NCI-H187 treated with DMSO at 0.1 percent for 48 hours (cell line): ENCODE data around the gene MYT1.
"Not testable (repeated sequence)": the region's sequence is repeated elsewhere in the genome, so short reads cannot be mapped to it uniquely, and the experiment has no call there.

Experiments used
- DNase-seq: peaks from one replicate; lab custom pipeline; 2025; lab: John Stamatoyannopoulos, UW

Gene MYT1

DNA sequence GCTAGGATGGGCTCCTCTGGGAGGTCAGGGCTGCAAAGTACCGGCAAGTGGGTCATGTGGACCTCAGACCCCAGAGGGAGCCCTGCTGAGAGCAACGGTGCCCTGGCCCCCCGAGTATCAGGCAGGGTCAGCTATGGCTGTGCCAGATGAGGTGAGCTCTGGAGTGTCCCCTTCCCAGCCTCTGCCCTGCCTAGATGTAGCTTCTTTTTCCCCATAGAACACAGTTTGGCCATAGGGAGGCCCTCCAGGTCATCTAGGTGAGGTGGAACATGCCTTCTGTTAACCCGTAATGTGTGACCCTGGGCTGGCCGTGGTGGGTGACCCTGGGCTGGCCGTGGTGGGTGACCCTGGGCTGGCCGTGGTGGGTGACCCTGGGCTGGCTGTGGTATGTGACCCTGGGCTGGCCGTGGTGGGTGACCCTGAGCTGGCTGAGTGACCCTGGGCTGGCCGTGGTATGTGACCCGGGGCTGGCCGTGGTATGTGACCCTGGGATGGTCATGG lies 70.1 kb downstream of the MYT1 start:
- no peak for DNase-seq

GRCh38 chr20:64234921-64235565 lies 70.8 kb downstream of the MYT1 start:
- not testable (repeated sequence) for DNase-seq

DNA sequence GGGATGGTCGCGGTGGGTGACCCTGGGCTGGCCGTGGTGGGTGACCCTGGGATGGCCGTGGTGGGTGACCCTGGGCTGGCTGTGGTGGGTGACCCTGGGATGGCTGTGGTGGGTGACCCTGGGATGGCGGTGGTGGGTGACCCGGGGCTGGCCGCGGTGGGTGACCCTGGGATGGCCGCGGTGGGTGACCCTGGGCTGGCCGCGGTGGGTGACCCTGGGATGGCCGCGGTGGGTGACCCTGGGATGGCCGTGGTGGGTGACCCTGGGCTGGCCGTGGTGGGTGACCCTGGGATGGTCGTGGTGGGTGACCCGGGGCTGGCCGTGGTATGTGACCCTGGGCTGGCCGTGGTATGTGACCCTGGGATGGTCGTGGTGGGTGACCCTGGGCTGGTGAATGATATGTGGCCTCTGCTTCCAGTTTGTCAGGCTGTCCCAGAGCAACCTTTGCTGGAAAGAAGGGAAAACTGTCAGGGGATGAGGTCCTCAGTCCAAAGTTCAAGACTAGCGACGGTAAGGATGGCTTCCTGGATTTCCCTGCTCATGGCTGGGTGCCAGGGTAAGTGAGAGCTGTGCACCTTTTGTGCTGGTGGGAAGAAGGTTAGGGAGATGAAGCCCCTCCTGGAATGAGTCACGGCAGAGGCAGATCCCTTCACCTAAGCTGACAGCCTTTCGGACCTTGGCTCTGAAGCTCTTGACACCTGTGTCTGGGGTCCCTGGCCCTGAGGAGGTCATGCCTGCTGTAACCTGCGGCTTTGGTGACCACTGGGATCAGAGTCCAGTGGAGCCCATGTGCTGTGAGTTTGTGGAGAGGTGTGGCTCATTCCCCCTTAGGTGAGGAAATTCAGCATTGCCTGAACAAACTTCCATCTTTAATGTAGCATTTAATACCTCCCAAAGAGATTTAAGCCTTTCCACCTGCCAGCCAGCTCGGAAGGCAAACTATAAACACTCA lies 72.2 kb downstream of the MYT1 start:
- no peak for DNase-seq

GRCh38 chr20:64237316-64237715 lies 73.1 kb downstream of the MYT1 start:
- DNase-seq = no peak

GRCh38 chr20:64238115-64238825 lies 74.0 kb downstream of the MYT1 start:
- no peak for DNase-seq

DNA sequence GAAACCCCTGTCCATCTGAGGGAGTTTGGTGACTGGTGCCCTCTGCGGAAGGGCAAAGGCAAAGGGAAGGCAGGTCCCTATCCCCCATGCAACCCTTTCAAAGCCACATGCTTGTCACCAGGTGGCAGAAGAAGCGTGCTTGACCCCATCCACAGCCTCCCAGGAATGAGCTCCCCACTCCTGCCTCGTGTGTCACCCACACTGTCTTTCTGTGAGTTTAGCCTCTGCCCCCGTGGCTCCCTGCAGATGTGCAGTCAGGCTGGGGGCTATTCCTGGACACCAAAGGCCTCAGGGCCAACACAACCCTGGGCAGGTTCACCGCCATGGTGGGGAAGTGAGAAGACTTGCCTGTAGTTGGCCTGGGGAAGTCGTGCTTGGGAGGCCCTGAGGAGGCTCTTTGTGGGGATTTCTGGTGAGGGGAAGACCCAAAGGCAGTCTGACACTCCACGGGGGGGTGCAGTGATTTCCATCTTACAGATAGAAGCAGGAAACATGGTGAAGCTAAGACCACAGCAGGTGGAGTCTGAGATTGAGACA lies 74.7 kb downstream of the MYT1 start:
- DNase-seq = no peak

DNA sequence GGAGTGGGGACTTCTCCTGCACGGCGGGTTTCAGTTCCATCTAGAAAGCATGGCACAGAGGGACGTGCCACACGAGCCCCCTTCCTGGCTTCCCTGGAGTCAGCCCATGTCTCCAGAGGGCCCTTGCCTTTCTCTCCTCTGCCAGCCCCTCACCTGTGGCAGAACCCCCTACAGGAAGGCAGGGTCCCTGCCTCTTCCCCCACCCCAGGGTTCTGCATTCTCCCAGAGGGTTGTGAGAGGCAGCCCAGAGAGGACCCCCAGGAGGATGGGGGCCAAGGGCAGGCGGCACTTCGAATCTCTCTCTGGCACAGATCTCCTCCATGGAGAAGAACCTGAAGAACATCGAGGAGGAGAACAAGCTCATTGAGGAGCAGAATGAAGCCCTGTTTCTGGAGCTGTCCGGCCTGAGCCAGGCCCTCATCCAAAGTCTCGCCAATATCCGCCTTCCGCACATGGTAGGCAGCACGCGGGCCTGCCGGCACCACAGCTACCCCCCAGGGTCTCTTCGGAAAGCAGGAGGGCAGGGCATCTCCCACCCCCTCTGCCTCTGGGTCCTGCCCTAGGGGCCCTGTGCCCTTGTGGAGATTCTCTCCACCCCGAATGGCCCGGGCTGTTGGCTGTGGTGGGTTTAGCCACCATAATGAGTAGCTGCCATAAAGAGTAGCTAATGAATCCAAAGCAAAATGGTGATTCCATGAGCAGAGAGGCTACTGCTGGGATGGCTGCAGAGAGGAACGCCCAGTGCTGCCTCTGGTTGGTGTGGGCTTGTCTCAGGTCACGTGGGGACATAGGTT lies 75.4 kb downstream of the MYT1 start:
- DNase-seq = no peak

DNA sequence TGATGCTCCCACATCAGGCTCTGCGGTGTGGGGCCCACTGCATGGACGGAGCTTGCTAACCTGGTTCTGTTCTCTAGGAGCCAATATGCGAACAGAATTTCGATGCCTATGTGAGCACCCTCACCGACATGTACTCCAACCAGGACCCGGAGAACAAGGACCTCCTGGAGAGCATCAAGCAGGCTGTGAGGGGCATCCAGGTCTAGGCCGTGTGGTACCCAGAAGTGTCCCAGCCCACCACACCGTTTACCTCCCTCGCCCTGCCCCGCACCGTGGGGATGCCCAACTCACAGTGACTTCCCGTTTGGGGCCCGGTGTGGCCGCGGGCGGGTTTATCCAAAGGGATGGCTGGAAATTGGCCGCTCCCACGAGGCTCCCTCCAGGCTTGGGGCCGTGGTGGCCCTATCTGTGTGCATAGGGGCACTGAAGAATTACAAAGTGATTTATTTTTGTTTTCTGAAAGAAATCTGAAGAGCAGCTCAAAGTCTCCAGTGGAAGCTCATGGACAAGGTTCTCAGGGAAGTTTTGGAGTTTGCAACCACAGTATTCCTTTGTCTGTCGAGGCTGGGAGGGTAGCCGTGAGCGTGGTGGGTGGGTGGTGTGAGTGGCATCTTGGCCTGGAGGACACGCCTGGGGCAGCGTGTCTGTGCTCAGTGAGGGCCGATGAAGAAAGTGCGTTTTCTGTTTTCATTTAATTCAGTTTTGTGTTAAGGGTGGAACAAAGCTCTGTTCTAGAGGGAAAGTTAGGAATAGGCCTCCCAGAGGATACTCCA lies 76.2 kb downstream of the MYT1 start:
- no peak for DNase-seq

- DNase-seq = no peak
Measured at GRCh38 chr20:64241061-64241460, 76.8 kb downstream of the MYT1 start.

DNA sequence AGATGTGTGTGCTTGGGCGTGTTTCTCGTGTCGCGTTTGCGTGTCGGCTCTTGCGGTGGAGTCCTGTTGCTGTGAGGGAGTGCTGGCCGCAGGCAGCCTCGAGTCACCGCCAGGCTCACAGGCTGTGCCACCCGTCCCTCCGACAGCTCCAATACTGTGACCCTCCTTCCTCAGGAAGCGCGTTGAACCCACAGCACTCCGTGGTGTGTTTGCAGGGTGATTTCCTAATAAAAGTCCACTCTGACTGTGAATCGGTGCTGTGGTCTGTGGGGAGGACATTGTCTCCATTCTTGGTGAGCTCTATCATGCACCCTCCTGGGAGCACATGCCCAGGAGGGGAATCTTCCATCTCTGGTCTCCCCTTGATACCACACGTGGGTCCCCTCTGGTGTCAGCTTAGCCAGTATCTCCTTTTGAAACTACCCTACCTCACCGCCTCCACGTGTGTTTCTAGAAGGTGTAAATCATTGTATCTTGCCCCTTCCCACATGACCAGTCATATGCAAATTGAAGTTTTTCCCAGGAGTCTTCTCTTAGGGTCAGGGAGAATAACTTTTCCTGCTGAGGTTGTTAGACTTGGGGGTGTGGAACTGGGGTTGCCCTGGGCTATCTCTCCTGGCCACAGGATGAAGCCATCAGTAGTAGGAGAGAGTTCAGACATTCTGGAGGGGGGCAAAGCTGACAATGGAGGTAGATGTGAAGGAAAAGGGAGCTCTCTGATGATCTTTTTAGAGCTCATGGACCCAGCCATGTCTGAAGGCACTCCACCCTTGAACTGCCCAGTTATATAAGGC lies 77.9 kb downstream of the MYT1 start:
- no peak for DNase-seq

- no peak for DNase-seq
Measured at GRCh38 chr20:64242797-64243475, 78.7 kb downstream of the MYT1 start.

- no peak for DNase-seq
Measured at GRCh38 chr20:64244281-64244805, 80.1 kb downstream of the MYT1 start.

- no peak for DNase-seq
Measured at GRCh38 chr20:64244870-64245603, 80.8 kb downstream of the MYT1 start.

DNA sequence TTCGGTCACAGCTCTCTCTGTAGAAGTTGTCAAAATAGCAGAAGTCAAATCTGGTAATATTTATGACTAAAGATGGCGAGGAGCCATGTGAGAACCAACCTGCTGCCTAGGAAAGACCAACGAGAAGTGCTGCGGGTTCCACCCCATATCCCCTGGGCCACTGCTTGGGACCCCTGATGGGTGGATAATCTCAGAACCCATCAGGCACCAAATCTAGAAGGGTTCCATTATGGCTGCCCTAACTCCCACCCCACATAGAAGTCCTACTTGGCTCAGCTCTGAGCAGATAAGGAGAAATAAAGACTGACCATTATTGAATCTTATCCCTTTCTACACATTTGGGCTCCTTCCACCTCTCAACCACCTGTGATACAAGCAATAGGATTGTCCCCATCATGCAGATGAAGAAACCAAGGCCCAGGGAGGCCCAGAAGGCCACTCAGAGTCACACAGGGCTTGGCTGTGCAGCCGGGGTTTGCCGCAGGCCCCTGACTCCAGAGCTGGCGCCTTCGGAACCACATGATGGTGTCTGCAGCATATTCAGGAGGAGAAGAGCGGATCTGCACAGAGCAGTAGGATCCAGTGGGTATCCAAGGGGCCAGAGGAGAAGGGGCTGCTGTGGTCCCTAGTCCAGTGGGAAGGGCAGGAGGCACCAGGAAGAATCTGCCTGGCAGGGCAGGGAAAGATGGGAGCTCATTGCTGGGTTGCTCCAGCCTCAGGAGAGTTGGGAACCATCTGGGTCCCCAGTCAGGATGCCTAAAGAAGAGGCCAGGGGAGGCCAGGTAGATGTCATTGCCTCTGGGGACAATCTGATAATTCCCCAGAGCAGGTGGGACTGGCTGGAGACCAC lies 81.7 kb downstream of the MYT1 start:
- no peak for DNase-seq

DNA sequence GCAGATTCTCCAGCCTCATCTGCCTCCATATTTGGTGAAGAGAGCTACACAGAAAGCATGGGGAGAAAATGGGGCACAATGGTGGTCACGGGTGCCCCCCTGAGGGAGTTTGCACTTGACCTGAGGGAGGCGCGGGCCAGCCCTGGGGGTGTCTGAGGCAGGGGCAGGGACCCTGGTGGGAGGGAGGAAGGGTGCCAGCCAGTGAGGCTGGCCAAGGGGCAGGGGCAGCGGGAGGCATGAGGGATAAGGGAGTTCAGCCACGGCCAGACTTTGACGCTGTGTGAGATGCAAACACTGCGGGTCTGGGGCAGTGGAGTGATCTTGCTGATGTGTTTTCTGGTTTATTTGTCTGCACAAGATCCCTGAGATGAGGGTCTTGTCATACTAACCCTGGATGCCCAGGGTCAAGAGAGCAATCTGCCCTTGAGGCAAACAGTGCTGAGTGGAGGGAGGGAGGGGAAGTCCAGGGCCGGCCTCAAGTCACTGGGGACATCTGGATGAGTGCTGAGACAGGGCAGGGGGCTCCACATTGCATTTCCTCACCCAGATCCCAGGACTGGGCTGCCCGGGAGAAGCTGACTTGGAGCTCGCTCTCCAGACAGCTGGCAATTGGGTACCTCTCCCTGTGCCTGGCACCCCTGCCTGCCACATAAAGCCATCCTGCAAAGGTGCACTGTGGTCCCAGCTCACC lies 82.5 kb downstream of the MYT1 start:
- DNase-seq = no peak

DNA sequence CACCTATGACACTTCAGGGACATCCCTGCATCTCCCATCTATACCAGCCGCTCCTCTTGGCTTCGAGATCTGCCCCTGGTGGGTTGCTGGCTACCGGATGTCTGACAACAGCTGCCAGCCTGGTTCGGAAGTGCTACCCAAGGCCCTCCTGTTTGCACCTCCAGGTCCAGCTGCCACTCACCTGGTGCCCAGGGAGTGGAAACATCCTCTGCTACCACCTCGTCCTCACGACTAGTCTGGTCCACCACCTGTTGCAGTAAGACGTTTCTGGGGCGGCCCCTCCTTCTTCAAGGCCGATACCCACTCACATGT lies 83.0 kb downstream of the MYT1 start:
- no peak for DNase-seq
